GM21528 (cell line): Measurements from ENCODE around the gene CCDC160.

ENCODE experiments used
- ATAC-seq: cut with Tn5 transposase; IDR thresholded peaks from one replicate; pipeline ENCODE4 v1.9.1; 2021; ENCODE audit warnings: mild to moderate bottlenecking, moderate library complexity; ENCODE audit not compliant: unreplicated experiment, low FRiP score

Gene CCDC160

DNA sequence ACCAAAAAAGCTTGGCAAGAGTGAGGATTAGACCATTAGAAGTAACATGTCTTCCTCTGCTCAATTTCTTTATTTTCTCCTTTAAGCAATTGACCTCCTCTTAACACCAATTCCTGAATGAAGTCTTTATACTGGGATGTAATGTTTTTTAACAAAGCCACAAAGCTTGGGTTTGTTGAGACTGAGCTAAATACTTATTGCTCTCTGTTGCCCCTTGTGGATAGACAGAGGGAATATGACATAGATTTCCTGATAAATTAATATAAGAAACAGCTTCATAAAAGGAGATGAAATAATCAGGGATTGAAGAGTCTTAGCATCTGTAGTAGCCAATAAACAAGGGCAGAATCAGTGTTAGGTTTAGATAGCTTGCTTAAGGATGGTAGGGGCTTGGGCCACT, 57.6 kb downstream of the CCDC160 start:
- no peak for ATAC-seq
